Measurements from ENCODE around the gene ACACA. TPM values are rescaled to one million over a fixed set of nuclear protein-coding genes. Genes with fewer than 3 reads are reported as not detected.
"Not testable (repeated sequence)": the region's sequence is repeated elsewhere in the genome, so short reads cannot be mapped to it uniquely, and the experiment has no call there.

The ACACA gene
- total RNA-seq, 1 donor from 2014 or later = 44.8 TPM

GRCh38 chr17:37081287-37081686 is 325.3 kb downstream of the ACACA start:
- TF ChIP-seq, protein P1, sequence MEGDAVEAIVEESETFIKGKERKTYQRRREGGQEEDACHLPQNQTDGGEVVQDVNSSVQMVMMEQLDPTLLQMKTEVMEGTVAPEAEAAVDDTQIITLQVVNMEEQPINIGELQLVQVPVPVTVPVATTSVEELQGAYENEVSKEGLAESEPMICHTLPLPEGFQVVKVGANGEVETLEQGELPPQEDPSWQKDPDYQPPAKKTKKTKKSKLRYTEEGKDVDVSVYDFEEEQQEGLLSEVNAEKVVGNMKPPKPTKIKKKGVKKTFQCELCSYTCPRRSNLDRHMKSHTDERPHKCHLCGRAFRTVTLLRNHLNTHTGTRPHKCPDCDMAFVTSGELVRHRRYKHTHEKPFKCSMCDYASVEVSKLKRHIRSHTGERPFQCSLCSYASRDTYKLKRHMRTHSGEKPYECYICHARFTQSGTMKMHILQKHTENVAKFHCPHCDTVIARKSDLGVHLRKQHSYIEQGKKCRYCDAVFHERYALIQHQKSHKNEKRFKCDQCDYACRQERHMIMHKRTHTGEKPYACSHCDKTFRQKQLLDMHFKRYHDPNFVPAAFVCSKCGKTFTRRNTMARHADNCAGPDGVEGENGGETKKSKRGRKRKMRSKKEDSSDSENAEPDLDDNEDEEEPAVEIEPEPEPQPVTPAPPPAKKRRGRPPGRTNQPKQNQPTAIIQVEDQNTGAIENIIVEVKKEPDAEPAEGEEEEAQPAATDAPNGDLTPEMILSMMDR (IDR thresholded peaks at IDR 0.05; ENCODE audit: insufficient read depth, low read length, severe bottlenecking) = no peak
- H3K27me3 ChIP-seq (ENCODE audit: control insufficient read depth, insufficient read depth, low read length) = no peaks in the 10 kb centered on the region
- peaks cover 3% of the 10 kb centered on the region for H3K36me3 ChIP-seq (ENCODE audit: control insufficient read depth, insufficient read depth, low read length)
- no peak for DNase-seq (ENCODE audit: low read depth)
- FAIRE-seq = no peak
- no peak overlapping the region for H3K4me3 ChIP-seq (ENCODE audit: low read depth, low read length)

DNA sequence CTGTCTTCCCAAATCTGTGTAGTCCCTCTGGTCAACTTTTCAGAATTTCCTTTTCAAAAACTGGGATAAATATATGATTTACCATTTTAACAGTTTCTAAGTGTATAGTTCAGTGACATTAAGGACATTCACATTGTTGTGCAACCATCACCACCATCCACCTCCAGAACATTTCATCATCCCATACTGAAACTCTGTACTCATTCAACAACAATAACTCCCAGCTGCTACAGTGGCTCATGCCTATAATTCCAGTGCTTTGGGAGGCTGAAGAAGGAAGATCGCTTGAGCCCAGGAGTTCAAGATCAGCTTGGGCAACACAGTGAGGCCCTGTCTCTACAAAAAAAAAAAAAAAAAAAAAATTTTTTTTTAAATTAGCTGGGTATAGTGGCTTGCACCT is 326.9 kb downstream of the ACACA start:
- H3K27me3 ChIP-seq (ENCODE audit: control insufficient read depth, insufficient read depth, low read length) = no peaks in the 10 kb centered on the region
- FAIRE-seq (no peak), DNase-seq (ENCODE audit: low read depth) (no peak)
- no peak overlapping the region for H3K4me3 ChIP-seq (ENCODE audit: low read depth, low read length)
- TF ChIP-seq, protein P1 (IDR thresholded peaks at IDR 0.05; ENCODE audit: insufficient read depth, low read length, severe bottlenecking) = no peak
- no peaks in the 10 kb centered on the region for H3K36me3 ChIP-seq (ENCODE audit: control insufficient read depth, insufficient read depth, low read length)

DNA sequence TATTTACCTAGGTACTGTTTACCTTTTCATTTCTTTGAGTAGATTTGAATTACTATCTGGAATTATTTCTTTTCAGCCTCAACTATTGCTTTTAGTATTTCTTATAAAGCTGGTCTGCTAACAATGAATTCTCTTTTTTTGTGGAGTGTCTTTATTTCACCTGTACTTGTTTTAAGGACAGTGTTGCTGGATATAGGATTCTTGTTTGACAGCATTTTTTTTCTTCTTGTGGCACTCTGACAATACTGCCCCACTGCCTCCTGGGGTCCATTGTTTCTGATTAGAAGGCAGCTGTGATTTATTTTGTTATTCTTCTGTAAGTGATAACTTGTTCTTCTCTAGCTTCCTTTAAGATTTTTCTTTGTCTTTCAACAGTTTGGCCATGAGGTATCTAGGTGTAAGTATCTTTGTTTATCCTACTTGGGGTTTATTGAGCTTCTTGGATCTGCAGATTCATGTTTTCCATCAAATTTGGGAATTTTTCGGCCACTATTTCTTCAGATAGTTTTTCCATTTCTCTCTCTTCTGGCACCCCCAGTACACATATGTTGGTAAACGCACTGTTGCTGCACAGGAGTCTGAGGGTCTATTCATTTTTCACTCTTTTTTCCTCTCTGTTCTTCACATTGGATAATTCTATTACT is 327.4 kb downstream of the ACACA start:
- DNase-seq (ENCODE audit: low read depth) (no peak), FAIRE-seq (no peak)
- H3K4me3 ChIP-seq (ENCODE audit: low read depth, low read length) = no peak overlapping the region
- no peaks in the 10 kb centered on the region for H3K36me3 ChIP-seq (ENCODE audit: control insufficient read depth, insufficient read depth, low read length)
- H3K27me3 ChIP-seq (ENCODE audit: control insufficient read depth, insufficient read depth, low read length) = no peaks in the 10 kb centered on the region
- TF ChIP-seq, protein P1 (IDR thresholded peaks at IDR 0.05; ENCODE audit: insufficient read depth, low read length, severe bottlenecking) = no peak

DNA sequence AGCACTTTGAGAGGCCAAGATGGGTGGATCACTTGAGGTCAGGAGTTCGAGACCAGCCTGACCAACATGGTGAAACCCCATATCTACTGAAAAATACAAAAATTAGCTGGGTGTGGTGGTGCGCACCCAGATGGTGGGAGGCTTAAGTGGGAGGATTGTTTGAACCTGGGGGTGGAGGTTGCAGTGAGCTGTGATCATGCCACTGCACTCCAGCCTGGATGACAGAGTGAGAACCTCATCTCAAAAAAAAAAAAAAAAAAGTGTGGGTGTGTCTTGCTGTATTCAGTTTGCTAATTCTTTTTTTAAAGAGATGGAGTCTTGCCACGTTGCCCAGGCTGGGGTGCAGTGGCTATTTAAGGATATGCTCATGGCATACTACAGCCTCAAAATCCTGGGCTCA is 333.2 kb downstream of the ACACA start:
- not testable (repeated sequence) for DNase-seq (ENCODE audit: low read depth); H3K27me3 ChIP-seq (ENCODE audit: control insufficient read depth, insufficient read depth, low read length); FAIRE-seq; H3K4me3 ChIP-seq (ENCODE audit: low read depth, low read length); H3K36me3 ChIP-seq (ENCODE audit: control insufficient read depth, insufficient read depth, low read length)

DNA sequence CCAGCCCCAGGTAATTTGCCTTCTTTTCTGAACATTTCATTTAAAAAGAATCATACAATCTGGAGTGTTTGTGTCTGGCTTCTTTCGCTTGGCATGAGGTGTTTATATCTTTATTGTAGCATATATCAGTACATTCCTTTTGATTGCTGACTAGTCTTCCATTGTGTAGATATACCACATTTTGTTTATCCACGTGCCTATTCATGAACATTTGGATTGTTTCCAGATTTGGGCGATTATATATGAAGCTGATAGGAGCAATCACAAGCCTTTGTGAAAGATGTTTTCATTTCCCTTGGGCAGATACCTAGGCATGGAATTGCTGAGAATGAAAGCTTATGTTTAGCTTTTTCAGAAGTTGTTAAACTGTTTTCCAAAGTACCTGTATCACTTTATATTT is 337.5 kb downstream of the ACACA start:
- H3K4me3 ChIP-seq (ENCODE audit: low read depth, low read length) = no peak overlapping the region
- TF ChIP-seq, protein P1 (IDR thresholded peaks at IDR 0.05; ENCODE audit: insufficient read depth, low read length, severe bottlenecking) = no peak
- H3K36me3 ChIP-seq (ENCODE audit: control insufficient read depth, insufficient read depth, low read length) = no peaks in the 10 kb centered on the region
- DNase-seq (ENCODE audit: low read depth) (no peak), FAIRE-seq (no peak)
- H3K27me3 ChIP-seq (ENCODE audit: control insufficient read depth, insufficient read depth, low read length) = peaks cover 5% of the 10 kb centered on the region

DNA sequence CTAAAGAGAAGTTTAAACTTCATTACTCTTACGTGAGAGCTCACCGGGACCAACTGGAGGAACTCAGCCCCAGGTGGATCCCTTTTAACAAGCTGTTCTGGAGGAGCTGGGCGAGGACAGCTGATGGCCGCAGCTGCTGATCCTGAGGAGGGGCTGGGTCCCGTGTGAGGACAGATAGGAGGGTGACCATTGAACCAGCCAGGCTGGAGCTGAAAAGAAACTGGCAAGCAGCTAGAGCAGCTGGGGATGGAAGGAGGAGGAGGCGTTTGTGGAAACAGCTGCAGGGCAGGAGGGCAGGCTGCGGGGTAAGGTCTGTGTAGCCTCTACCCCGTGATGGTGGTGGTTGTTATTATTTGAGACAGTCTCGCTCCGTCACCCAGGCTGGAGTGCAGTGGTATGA is 338.4 kb downstream of the ACACA start:
- DNase-seq (ENCODE audit: low read depth) = no peak
- TF ChIP-seq, protein P1 (IDR thresholded peaks at IDR 0.05; ENCODE audit: insufficient read depth, low read length, severe bottlenecking) = no peak
- H3K27me3 ChIP-seq (ENCODE audit: control insufficient read depth, insufficient read depth, low read length) = peaks cover 5% of the 10 kb centered on the region
- H3K4me3 ChIP-seq (ENCODE audit: low read depth, low read length) = no peak overlapping the region
- no peaks in the 10 kb centered on the region for H3K36me3 ChIP-seq (ENCODE audit: control insufficient read depth, insufficient read depth, low read length)
- no peak for FAIRE-seq

Measured in bronchial epithelial cell (primary cell).